Activated CD8-positive, alpha-beta memory T cell treated with anti-CD3 and anti-CD28 coated beads, Interleukin-2, amount 50 U/mL, for 24 hours (primary cell): ENCODE results near the gene ATP13A1.
"Not testable (repeated sequence)": the region's sequence is repeated elsewhere in the genome, so short reads cannot be mapped to it uniquely, and the experiment has no call there.

Source experiments
- DNase-seq: peaks from one replicate; pipeline ENCODE4 v3.0.0-alpha.2; 2020; ENCODE audit errors: extremely low read depth

Gene ATP13A1

GRCh38 chr19:19663256-19664120 lies at the start of gene ATP13A1:
TSS of gene ATP13A1 (minus strand) at chr19:19663676. CDS start at chr19:19663666, 10 bp downstream.
- DNase-seq: peak; percentile 89

GRCh38 chr19:19711934-19712828 lies 48.7 kb upstream of the ATP13A1 start:
- DNase-seq: no peak

GRCh38 chr19:19711306-19711933 lies 47.9 kb upstream of the ATP13A1 start:
- DNase-seq: no peak

GRCh38 chr19:19710506-19710905 lies 47.0 kb upstream of the ATP13A1 start:
- DNase-seq: no peak

- DNase-seq: no peak
Observed at GRCh38 chr19:19704836-19705235, 41.4 kb upstream of the ATP13A1 start.

GRCh38 chr19:19700493-19700892 lies 37.0 kb upstream of the ATP13A1 start:
- not testable (repeated sequence) for DNase-seq

- DNase-seq: no peak
Observed at GRCh38 chr19:19697589-19697988, 34.1 kb upstream of the ATP13A1 start.

- DNase-seq: no peak
Observed at GRCh38 chr19:19696386-19696785, 32.9 kb upstream of the ATP13A1 start.

- no peak for DNase-seq
Observed at GRCh38 chr19:19691683-19692082, 28.2 kb upstream of the ATP13A1 start.

GRCh38 chr19:19689023-19689422 lies 25.5 kb upstream of the ATP13A1 start:
- DNase-seq: not testable (repeated sequence)

- DNase-seq: no peak
Observed at GRCh38 chr19:19687090-19687489, 23.6 kb upstream of the ATP13A1 start.

GRCh38 chr19:19686580-19686979 lies 23.1 kb upstream of the ATP13A1 start:
- DNase-seq: no peak

GRCh38 chr19:19686119-19686518 lies 22.6 kb upstream of the ATP13A1 start:
- not testable (repeated sequence) for DNase-seq

GRCh38 chr19:19679176-19680073 lies 15.9 kb upstream of the ATP13A1 start:
- DNase-seq: no peak

- DNase-seq: no peak
Observed at GRCh38 chr19:19677579-19677978, 14.1 kb upstream of the ATP13A1 start.

- DNase-seq: no peak
Observed at GRCh38 chr19:19674315-19674714, 10.8 kb upstream of the ATP13A1 start.

GRCh38 chr19:19672816-19673215 lies 9.3 kb upstream of the ATP13A1 start:
- DNase-seq: no peak

GRCh38 chr19:19670070-19670551 lies 6.6 kb upstream of the ATP13A1 start:
- no peak for DNase-seq

GRCh38 chr19:19668230-19669012 lies 4.9 kb upstream of the ATP13A1 start, which contains the start of gene ZNF101:
TSS of gene ZNF101 (plus strand) at chr19:19668839. CDS start at chr19:19668964, 125 bp downstream.
- DNase-seq: peak; percentile 88

GRCh38 chr19:19665420-19665948 lies 2.0 kb upstream of the ATP13A1 start:
- not testable (repeated sequence) for DNase-seq
